ENCODE results near the gene RAB35.

The RAB35 gene

GRCh38 chr12:120116441-120116791, at the start of gene RAB35:
TSS of gene RAB35 (minus strand) at chr12:120116753. CDS start at chr12:120116650, 103 bp downstream.
- DNase-seq = no peak

GRCh38 chr12:120164293-120164692, 47.7 kb upstream of the RAB35 start:
- DNase-seq = no peak

GRCh38 chr12:120162763-120163162, 46.2 kb upstream of the RAB35 start:
- DNase-seq = no peak

GRCh38 chr12:120161852-120162251, 45.3 kb upstream of the RAB35 start:
- no peak for DNase-seq

- no peak for DNase-seq
Observed at GRCh38 chr12:120159509-120160237, 43.1 kb upstream of the RAB35 start.

GRCh38 chr12:120158351-120158750, 41.8 kb upstream of the RAB35 start:
- no peak for DNase-seq

GRCh38 chr12:120157678-120158077, 41.1 kb upstream of the RAB35 start:
- DNase-seq = no peak

GRCh38 chr12:120156315-120157259, 40.0 kb upstream of the RAB35 start:
- DNase-seq = no peak

- no peak for DNase-seq
Observed at GRCh38 chr12:120155072-120155471, 38.5 kb upstream of the RAB35 start.

- DNase-seq = no peak
Observed at GRCh38 chr12:120150919-120151525, 34.5 kb upstream of the RAB35 start.

- no peak for DNase-seq
Observed at GRCh38 chr12:120148011-120148410, 31.5 kb upstream of the RAB35 start.

GRCh38 chr12:120145164-120145563, 28.6 kb upstream of the RAB35 start:
- no peak for DNase-seq

- DNase-seq = no peak
Observed at GRCh38 chr12:120144215-120144614, 27.7 kb upstream of the RAB35 start.

- no peak for DNase-seq
Observed at GRCh38 chr12:120142231-120142877, 25.8 kb upstream of the RAB35 start.

- no peak for DNase-seq
Observed at GRCh38 chr12:120141336-120141735, 24.8 kb upstream of the RAB35 start.

- DNase-seq = no peak
Observed at GRCh38 chr12:120140603-120141002, 24.1 kb upstream of the RAB35 start.

- DNase-seq = no peak
Observed at GRCh38 chr12:120139958-120140357, 23.4 kb upstream of the RAB35 start.

- DNase-seq = no peak
Observed at GRCh38 chr12:120138366-120138765, 21.8 kb upstream of the RAB35 start.

- no peak for DNase-seq
Observed at GRCh38 chr12:120137833-120138232, 21.3 kb upstream of the RAB35 start.

GRCh38 chr12:120136093-120136770, 19.7 kb upstream of the RAB35 start:
- DNase-seq = no peak

- DNase-seq = no peak
Observed at GRCh38 chr12:120134307-120134980, 17.9 kb upstream of the RAB35 start.

GRCh38 chr12:120132863-120133385, 16.4 kb upstream of the RAB35 start:
- DNase-seq = no peak

Measured in CD4-positive, alpha-beta T cell treated with Interleukin-10 for 1 hour (primary cell).